Fibroblast of lung (primary cell): Measurements from ENCODE around the gene TOR4A. TPM values are rescaled to one million over a fixed set of nuclear protein-coding genes. Genes with fewer than 3 reads are reported as not detected.

Experiments
- DNase-seq, 2 donors: peaks; one replicate each; pipeline versions ENCODE4 v3.0.0 to v3.0.0-alpha.2; 2010; ENCODE audit warnings: low read depth in 2 of 2
- H2AFZ ChIP-seq: 2 replicates; pipeline ENCODE4 v1.5.1; 2012; ENCODE audit warnings: low read length, control low read depth, inconsistent platforms
- H3K27ac ChIP-seq: 2 replicates; pipeline ENCODE4 v1.5.1; 2011; ENCODE audit warnings: low read length, control low read depth; ENCODE audit not compliant: insufficient read depth
- H3K27me3 ChIP-seq: 2 replicates; pipeline ENCODE4 v1.5.1; 2011; ENCODE audit warnings: mild to moderate bottlenecking, low read length; ENCODE audit not compliant: control insufficient read depth, insufficient read depth
- H3K36me3 ChIP-seq: 2 replicates; pipeline ENCODE4 v1.5.1; 2011; ENCODE audit warnings: low read length; ENCODE audit not compliant: control insufficient read depth, insufficient read depth
- H3K4me1 ChIP-seq: 2 replicates; pipeline ENCODE4 v1.5.1; 2011; ENCODE audit warnings: low read length; ENCODE audit not compliant: control insufficient read depth, insufficient read depth; ENCODE audit errors: extremely low read depth
- H3K4me2 ChIP-seq: 2 replicates; pipeline ENCODE4 v1.5.1; 2011; ENCODE audit warnings: low read length, control low read depth; ENCODE audit not compliant: insufficient read depth; ENCODE audit errors: extremely low read depth
- H3K4me3 ChIP-seq, 4 experiments: fragments of 200-600 bp in 1 of 4; sonication (generic) in 1 of 4; replicated peaks in 1 of 4; 2 replicates each; pipeline ENCODE4 v1.5.1; 2011 to 2016; ENCODE audit warnings: low read length in 4 of 4, low read depth in 3 of 4, mild to moderate bottlenecking in 3 of 4, control low read depth in 2 of 4, inconsistent platforms in 1 of 4, mixed read lengths in 1 of 4; ENCODE audit not compliant: insufficient read depth in 1 of 4; ENCODE audit errors: control extremely low read depth in 1 of 4
- H3K79me2 ChIP-seq: 2 replicates; pipeline ENCODE4 v1.5.1; 2012; ENCODE audit warnings: mild to moderate bottlenecking, low read length, inconsistent platforms; ENCODE audit not compliant: control insufficient read depth, insufficient read depth
- H3K9ac ChIP-seq: 2 replicates; pipeline ENCODE4 v1.5.1; 2011; ENCODE audit warnings: mild to moderate bottlenecking, low read length, control low read depth; ENCODE audit not compliant: insufficient read depth
- H3K9me3 ChIP-seq: 2 replicates; pipeline ENCODE4 v1.5.1; 2012; ENCODE audit warnings: low read depth, low read length; ENCODE audit not compliant: control insufficient read depth, insufficient read depth
- H4K20me1 ChIP-seq: 2 replicates; pipeline ENCODE4 v1.5.1; 2011; ENCODE audit warnings: low read length; ENCODE audit not compliant: control insufficient read depth, insufficient read depth; ENCODE audit errors: extremely low read depth
- EZH2 ChIP-seq: IDR thresholded peaks from 2 replicates; pipeline ENCODE4 v1.5.1; 2012; ENCODE audit warnings: low read length, control low read depth, mild to moderate bottlenecking; ENCODE audit errors: missing control alignments
- polyA plus RNA-seq, 2 donors: library from polyadenylated mRNA; depleted of rRNA in 1 of 2; stranded (reverse) in 1 of 2; unstranded in 1 of 2; fragments of >200 nt; gene quantifications; 2 replicates each; pipeline ENCODE4 v1.2.1, GENCODE V29; 2011 to 2012; ENCODE audit warnings: missing spikeins in 1 of 2
- total RNA-seq: library from RNA; depleted of rRNA; stranded (reverse); fragments of >200 nt; gene quantifications from 2 replicates; pipeline ENCODE4 v1.2.1, GENCODE V29; 2014
- TF ChIP-seq, protein P1 (sequence below), 2 donors: IDR thresholded peaks in 1 of 2; conservative IDR thresholded peaks in 1 of 2; 1 replicate in 1 of 2; 2 replicates in 1 of 2; pipeline ENCODE4 v1.5.1; 2011 to 2012; ENCODE audit warnings: low read length in 2 of 2, control low read depth in 1 of 2, inconsistent platforms in 1 of 2, low read depth in 1 of 2, mild to moderate bottlenecking in 1 of 2

The TOR4A gene
- total and polyA plus RNA-seq, 2 donors (not counting 1 experiment from before 2014, with no cell fraction given) = 3.3 to 22.1 TPM

GRCh38 chr9:137301081-137301947 is 23.8 kb downstream of the TOR4A start:
- peak; percentile 36 to 58 for DNase-seq
- H3K4me1 ChIP-seq = peaks cover 12% of the 10 kb centered on the region

GRCh38 chr9:137302118-137302448 is 24.6 kb downstream of the TOR4A start, which contains the start of gene NRARP:
NRARP (minus strand) TSS chr9:137302271; CDS start chr9:137301928, 343 bp downstream.
- Histone ChIP-seq H3K9me3 (no peaks in the 10 kb centered on the region), H2AFZ (peak within 1 kb of the TSS; percentile 68), H3K4me1 (peaks cover 12% of the 10 kb centered on the region), H3K4me3 (peak within 1 kb of the TSS in 2 of 4 experiments; percentile 14 to 40), H3K4me2 (peak within 1 kb of the TSS; percentile 64), H3K27ac (no peak within 1 kb of the TSS), H3K79me2 (no peaks in the 10 kb centered on the region), H3K27me3 (peaks cover 21% of the 10 kb centered on the region), H3K36me3 (no peaks in the 10 kb centered on the region), H3K9ac (no peak within 1 kb of the TSS), H4K20me1 (no peaks in the 10 kb centered on the region)
- no peak for TF ChIP-seq EZH2
- TF ChIP-seq, protein P1, sequence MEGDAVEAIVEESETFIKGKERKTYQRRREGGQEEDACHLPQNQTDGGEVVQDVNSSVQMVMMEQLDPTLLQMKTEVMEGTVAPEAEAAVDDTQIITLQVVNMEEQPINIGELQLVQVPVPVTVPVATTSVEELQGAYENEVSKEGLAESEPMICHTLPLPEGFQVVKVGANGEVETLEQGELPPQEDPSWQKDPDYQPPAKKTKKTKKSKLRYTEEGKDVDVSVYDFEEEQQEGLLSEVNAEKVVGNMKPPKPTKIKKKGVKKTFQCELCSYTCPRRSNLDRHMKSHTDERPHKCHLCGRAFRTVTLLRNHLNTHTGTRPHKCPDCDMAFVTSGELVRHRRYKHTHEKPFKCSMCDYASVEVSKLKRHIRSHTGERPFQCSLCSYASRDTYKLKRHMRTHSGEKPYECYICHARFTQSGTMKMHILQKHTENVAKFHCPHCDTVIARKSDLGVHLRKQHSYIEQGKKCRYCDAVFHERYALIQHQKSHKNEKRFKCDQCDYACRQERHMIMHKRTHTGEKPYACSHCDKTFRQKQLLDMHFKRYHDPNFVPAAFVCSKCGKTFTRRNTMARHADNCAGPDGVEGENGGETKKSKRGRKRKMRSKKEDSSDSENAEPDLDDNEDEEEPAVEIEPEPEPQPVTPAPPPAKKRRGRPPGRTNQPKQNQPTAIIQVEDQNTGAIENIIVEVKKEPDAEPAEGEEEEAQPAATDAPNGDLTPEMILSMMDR (conservative IDR thresholded peaks at IDR 0.05 in 1 of 2, IDR thresholded peaks at IDR 0.05 in 1 of 2; ENCODE audit: low read depth in 1 of 2, low read length in 2 of 2) = no peak
- DNase-seq = peak; percentile 63 to 70

More at GRCh38 chr9:137301081-137301947, 23.8 kb downstream of the TOR4A start:
- Histone ChIP-seq H3K27ac (no peak overlapping the region), H3K4me3 (peak overlapping the region; percentile 18 to 41 (median 32)), H2AFZ (peak overlapping the region; percentile 68), H3K4me2 (peak overlapping the region; percentile 72), H3K27me3 (peaks cover 27% of the 10 kb centered on the region), H3K79me2 (no peaks in the 10 kb centered on the region), H4K20me1 (no peaks in the 10 kb centered on the region), H3K9ac (no peak overlapping the region), H3K36me3 (no peaks in the 10 kb centered on the region), H3K9me3 (no peaks in the 10 kb centered on the region)
- TF ChIP-seq, protein P1 (conservative IDR thresholded peaks at IDR 0.05 in 1 of 2, IDR thresholded peaks at IDR 0.05 in 1 of 2; ENCODE audit: low read depth in 1 of 2, low read length in 2 of 2) = no peak
- peak; percentile 62 for TF ChIP-seq EZH2

- H3K27me3 ChIP-seq = peaks cover 24% of the 10 kb centered on the region
- no peaks in the 10 kb centered on the region for H3K9me3 ChIP-seq
- H4K20me1 ChIP-seq = no peaks in the 10 kb centered on the region
- no peak overlapping the region for H3K4me2 ChIP-seq
- H3K9ac ChIP-seq = no peak overlapping the region
- no peak overlapping the region for H2AFZ ChIP-seq
- H3K4me1 ChIP-seq = peaks cover 12% of the 10 kb centered on the region
- H3K36me3 ChIP-seq = no peaks in the 10 kb centered on the region
- DNase-seq = no peak
- no peak overlapping the region for H3K27ac ChIP-seq
- no peaks in the 10 kb centered on the region for H3K79me2 ChIP-seq
- peak overlapping the region in 2 of 4 experiments; percentile 14 to 32 for H3K4me3 ChIP-seq
- TF ChIP-seq EZH2 = no peak
- TF ChIP-seq, protein P1 (conservative IDR thresholded peaks at IDR 0.05 in 1 of 2, IDR thresholded peaks at IDR 0.05 in 1 of 2; ENCODE audit: low read depth in 1 of 2, low read length in 2 of 2) = peak; percentile 34 to 43
These were observed 25.1 kb downstream of the TOR4A start for GRCh38 chr9:137302449-137303150.
